ENCODE results near the gene CCDC171. TPM values are rescaled to one million over a fixed set of nuclear protein-coding genes. Genes with fewer than 3 reads are reported as not detected.

Gene CCDC171
- total and polyA plus RNA-seq, 12 donors = 1.2 to 4.9 (median 2.7) TPM

- H3K4me3 ChIP-seq = no peak overlapping the region
- no peaks in the 10 kb centered on the region for H3K27me3 ChIP-seq
- no peaks in the 10 kb centered on the region for H3K36me3 ChIP-seq (replicated peaks in 1 of 2)
- intact Hi-C loops (cut with DNase I) = no loop called here
- TF ChIP-seq CTCF (IDR thresholded peaks at IDR 0.05) = no peak
- TF ChIP-seq POLR2A (IDR thresholded peaks at IDR 0.05) = no peak
- no peaks in the 10 kb centered on the region for H3K4me1 ChIP-seq (replicated peaks in 1 of 2)
- 88 to 94% (median 90%) methylated on average over 3 of the region's 3 CpGs for WGBS, 4 donors
- DNase-seq = no peak
- no peaks in the 10 kb centered on the region for H3K9me3 ChIP-seq (replicated peaks in 1 of 3)
- no peak overlapping the region for H3K27ac ChIP-seq
Measured at GRCh38 chr9:15882883-15883282, 330.0 kb downstream of the CCDC171 start.

GRCh38 chr9:15885464-15885863 is 332.6 kb downstream of the CCDC171 start:
- 74 to 88% (median 82%) methylated on average over 2 of the region's 2 CpGs for whole genome bisulfite sequencing, 4 donors
- Histone ChIP-seq H3K27ac (no peak overlapping the region), H3K4me1 (replicated peaks in 1 of 2) (no peaks in the 10 kb centered on the region), H3K4me3 (no peak overlapping the region), H3K36me3 (replicated peaks in 1 of 2) (no peaks in the 10 kb centered on the region), H3K27me3 (no peaks in the 10 kb centered on the region), H3K9me3 (replicated peaks in 1 of 3) (no peaks in the 10 kb centered on the region)
- intact Hi-C loops (cut with DNase I) = no loop called here
- TF ChIP-seq CTCF (IDR thresholded peaks at IDR 0.05) = no peak
- TF ChIP-seq POLR2A (IDR thresholded peaks at IDR 0.05) = no peak
- DNase-seq = no peak

GRCh38 chr9:15889555-15889954 is 336.7 kb downstream of the CCDC171 start:
- Histone ChIP-seq H3K27me3 (no peaks in the 10 kb centered on the region), H3K4me3 (no peak overlapping the region), H3K36me3 (replicated peaks in 1 of 2) (no peaks in the 10 kb centered on the region), H3K9me3 (replicated peaks in 1 of 3) (no peaks in the 10 kb centered on the region), H3K27ac (no peak overlapping the region), H3K4me1 (replicated peaks in 1 of 2) (no peaks in the 10 kb centered on the region)
- intact Hi-C loops (cut with DNase I) = no loop called here
- WGBS, 4 donors = 97 to 100% (median 99%) methylated on average over 1 of the region's 1 CpG
- TF ChIP-seq POLR2A (IDR thresholded peaks at IDR 0.05) = no peak
- TF ChIP-seq CTCF (IDR thresholded peaks at IDR 0.05) = no peak
- DNase-seq = no peak

GRCh38 chr9:15901572-15901971 is 348.7 kb downstream of the CCDC171 start:
- no peak for DNase-seq
- intact Hi-C loops (cut with DNase I) = no loop called here
- no peaks in the 10 kb centered on the region for H3K9me3 ChIP-seq (replicated peaks in 1 of 3)
- no peaks in the 10 kb centered on the region for H3K36me3 ChIP-seq (replicated peaks in 1 of 2)
- no peaks in the 10 kb centered on the region for H3K27me3 ChIP-seq
- TF ChIP-seq POLR2A (IDR thresholded peaks at IDR 0.05) (no peak), CTCF (IDR thresholded peaks at IDR 0.05) (no peak)
- H3K4me3 ChIP-seq = no peak overlapping the region
- WGBS, 4 donors = 86 to 97% (median 88%) methylated on average over 1 of the region's 1 CpG
- no peaks in the 10 kb centered on the region for H3K4me1 ChIP-seq (replicated peaks in 1 of 2)
- H3K27ac ChIP-seq = no peak overlapping the region
